Activated naive CD4-positive, alpha-beta T cell treated with anti-CD3 and anti-CD28 coated beads for 36 hours (primary cell): Measurements from ENCODE around the gene MEP1A. TPM values are rescaled to one million over a fixed set of nuclear protein-coding genes. Genes with fewer than 3 reads are reported as not detected.
"Not testable (repeated sequence)": the region's sequence is repeated elsewhere in the genome, so short reads cannot be mapped to it uniquely, and the experiment has no call there.

Experiments
- CTCF ChIA-PET: fragments of 350-600 bp; sonication (Branson Sonifier 250); formaldehyde crosslinking; loops from one replicate; lab custom pipeline; 2021; ENCODE audit warnings: antibody characterized with exemption; lab: Charles Lee
- DNase-seq: peaks from one replicate; pipeline ENCODE4 v3.0.0-alpha.2; 2020
- H3K27ac Mint-ChIP-seq: one replicate; pipeline ENCODE4 v1.8.0; 2021; ENCODE audit warnings: mild to moderate bottlenecking, mixed read lengths
- H3K27me3 Mint-ChIP-seq: one replicate; pipeline ENCODE4 v1.8.0; 2021; ENCODE audit warnings: low read depth, mixed read lengths
- H3K36me3 Mint-ChIP-seq: one replicate; pipeline ENCODE4 v1.8.0; 2021; ENCODE audit warnings: low read depth, mixed read lengths
- H3K4me1 Mint-ChIP-seq: one replicate; pipeline ENCODE4 v1.8.0; 2021; ENCODE audit warnings: low read depth, mixed read lengths
- H3K4me3 Mint-ChIP-seq: one replicate; pipeline ENCODE4 v1.8.0; 2021; ENCODE audit warnings: mild to moderate bottlenecking, moderate library complexity, mixed read lengths
- H3K9me3 Mint-ChIP-seq: one replicate; pipeline ENCODE4 v1.8.0; 2021; ENCODE audit warnings: mixed read lengths
- intact Hi-C: fragments of 100-400 bp; cut with micrococcal nuclease; formaldehyde crosslinking; loops from one replicate; pipeline ENCODE4 v1.15.1; 2023
- total RNA-seq, 2 experiments: library from RNA; stranded (reverse); gene quantifications; one replicate each; pipeline ENCODE4 v1.2.3, GENCODE V29; 2021

The MEP1A gene
- total RNA-seq, 2 experiments from 2014 or later = not detected

- no peaks in the 10 kb centered on the region for H3K9me3 Mint-ChIP-seq
- H3K27me3 Mint-ChIP-seq = peaks cover 10% of the 10 kb centered on the region
- H3K27ac Mint-ChIP-seq = no peak overlapping the region
- H3K36me3 Mint-ChIP-seq = no peaks in the 10 kb centered on the region
- no peak overlapping the region for H3K4me3 Mint-ChIP-seq
- CTCF ChIA-PET = no interaction called here
- intact Hi-C loops = no loop called here
- no peaks in the 10 kb centered on the region for H3K4me1 Mint-ChIP-seq
- DNase-seq = no peak
These were observed 34.0 kb upstream of the MEP1A start for GRCh38 chr6:46758960-46759753.

DNA sequence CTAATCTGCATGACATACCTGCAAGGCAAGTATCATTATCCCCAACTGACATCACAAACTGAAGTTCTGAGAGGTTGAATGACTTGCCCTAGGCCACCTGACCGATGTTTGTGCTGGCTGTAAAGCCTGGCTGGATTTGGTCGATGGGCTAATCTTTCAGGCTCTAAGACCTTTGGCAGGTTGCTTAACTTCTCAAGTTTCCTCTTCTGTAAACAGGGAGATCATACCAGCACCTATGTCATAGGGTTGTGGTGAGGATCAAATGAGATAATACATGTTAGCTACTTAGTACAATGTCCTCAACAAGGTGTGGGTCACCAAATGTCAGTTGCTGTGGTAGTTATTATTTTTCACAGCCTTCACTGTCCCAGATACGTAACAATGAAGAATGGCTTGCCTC, 32.3 kb upstream of the MEP1A start:
- H3K4me1 Mint-ChIP-seq = no peaks in the 10 kb centered on the region
- H3K27ac Mint-ChIP-seq = no peak overlapping the region
- DNase-seq = no peak
- CTCF ChIA-PET = interaction anchor here (0.6 kb wide), 1 partner anchor 95 kb away, joined by 3 read pairs; no protein-coding TSS in a partner anchor
- peaks cover 15% of the 10 kb centered on the region for H3K27me3 Mint-ChIP-seq
- H3K36me3 Mint-ChIP-seq = no peaks in the 10 kb centered on the region
- H3K9me3 Mint-ChIP-seq = no peaks in the 10 kb centered on the region
- H3K4me3 Mint-ChIP-seq = no peak overlapping the region
- intact Hi-C loops = no loop called here

DNA sequence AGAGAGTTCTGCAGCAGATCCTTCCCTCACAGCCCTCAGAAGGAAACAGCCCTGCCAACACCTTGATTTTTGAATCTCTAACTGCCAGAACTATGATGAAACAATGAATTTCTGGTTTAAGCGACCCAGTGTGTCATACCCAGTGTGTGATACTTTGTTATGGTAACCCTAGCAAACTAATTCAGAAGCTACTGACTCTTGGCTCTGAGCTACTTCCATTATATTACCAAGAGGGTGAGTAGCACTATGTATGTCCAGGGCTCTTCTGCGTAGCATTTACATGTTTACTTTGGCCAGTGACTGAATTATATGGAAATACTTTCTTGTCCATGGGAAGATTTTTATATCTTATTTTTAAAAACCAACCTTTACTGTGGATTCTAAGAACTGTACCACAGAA, 29.7 kb upstream of the MEP1A start:
- intact Hi-C loops = no loop called here
- Mint-ChIP-seq H3K27ac (no peak overlapping the region), H3K36me3 (no peaks in the 10 kb centered on the region), H3K27me3 (peaks cover 18% of the 10 kb centered on the region), H3K9me3 (no peaks in the 10 kb centered on the region), H3K4me1 (no peaks in the 10 kb centered on the region), H3K4me3 (no peak overlapping the region)
- DNase-seq = no peak
- CTCF ChIA-PET = no interaction called here

DNA sequence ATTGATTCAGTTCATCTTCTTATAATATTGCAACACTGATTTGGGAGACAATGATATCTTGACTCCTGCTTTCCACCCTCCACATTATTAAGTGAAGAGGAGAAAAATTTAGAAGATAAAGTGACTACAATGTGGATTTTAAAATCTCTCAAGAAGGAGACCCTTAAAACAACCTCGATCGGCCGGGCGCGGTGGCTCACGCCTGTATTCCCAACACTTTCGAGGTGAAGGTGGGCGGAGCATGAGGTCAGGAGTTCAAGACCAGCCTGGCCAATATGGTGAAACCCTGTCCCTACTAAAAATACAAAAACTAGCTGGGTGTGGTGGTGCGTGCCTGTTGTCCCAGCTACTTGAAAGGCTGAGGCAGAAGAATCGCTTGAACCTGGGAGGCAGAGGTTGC, 28.9 kb upstream of the MEP1A start:
- CTCF ChIA-PET = not testable (repeated sequence)

DNA sequence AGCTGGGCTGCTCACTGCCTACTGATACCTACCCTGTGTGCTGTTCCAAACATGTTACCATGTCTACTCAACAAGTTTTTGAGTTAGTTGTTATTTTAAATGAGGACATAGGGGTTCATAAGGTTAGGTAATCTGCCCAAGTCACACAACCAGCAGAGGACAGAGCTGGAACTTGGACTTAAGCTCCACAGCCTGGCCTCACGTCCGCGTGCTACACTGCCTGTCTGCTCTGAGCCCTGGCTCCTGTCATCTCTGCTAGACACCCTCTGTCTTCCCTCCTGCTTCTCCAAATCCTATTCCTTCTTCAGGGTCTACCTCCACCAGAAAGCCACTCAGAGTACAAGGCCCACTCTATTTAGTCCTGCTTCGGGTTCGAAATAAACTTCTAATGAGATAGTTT, 28.2 kb upstream of the MEP1A start:
- DNase-seq = no peak
- H3K9me3 Mint-ChIP-seq = no peaks in the 10 kb centered on the region
- H3K27ac Mint-ChIP-seq = no peak overlapping the region
- intact Hi-C loops = no loop called here
- H3K4me3 Mint-ChIP-seq = no peak overlapping the region
- CTCF ChIA-PET = no interaction called here
- H3K4me1 Mint-ChIP-seq = no peaks in the 10 kb centered on the region
- peaks cover 21% of the 10 kb centered on the region for H3K27me3 Mint-ChIP-seq
- no peaks in the 10 kb centered on the region for H3K36me3 Mint-ChIP-seq

More for the DNA sequence above, 28.9 kb upstream of the MEP1A start:
- H3K4me1 Mint-ChIP-seq, H3K9me3 Mint-ChIP-seq, H3K36me3 Mint-ChIP-seq, intact Hi-C loops, DNase-seq, H3K4me3 Mint-ChIP-seq, H3K27ac Mint-ChIP-seq: not testable (repeated sequence)
- peaks cover 21% of the 10 kb centered on the region for H3K27me3 Mint-ChIP-seq

GRCh38 chr6:46772016-46772415, 21.2 kb upstream of the MEP1A start:
- CTCF ChIA-PET = no interaction called here
- H3K27me3 Mint-ChIP-seq = peaks cover 15% of the 10 kb centered on the region

DNA sequence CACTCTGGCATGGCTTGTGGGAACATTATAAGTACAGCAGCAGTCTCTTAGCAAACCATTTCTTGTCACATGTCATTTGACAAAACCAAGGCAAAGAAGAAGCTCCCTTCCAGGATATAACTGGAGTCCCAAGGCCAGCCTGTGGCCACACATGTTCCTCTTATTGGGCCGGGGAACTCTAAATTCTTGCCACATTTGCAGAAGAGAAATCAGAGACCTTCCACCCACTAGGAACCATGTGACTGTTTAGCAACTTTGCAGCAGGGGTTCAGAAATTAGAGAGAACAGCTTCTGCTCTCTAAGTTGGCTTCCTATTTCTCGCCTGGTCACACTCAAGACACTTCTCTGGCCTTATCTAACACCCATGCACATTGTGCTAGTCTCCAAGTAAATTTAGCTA, 20.4 kb upstream of the MEP1A start:
- H3K9me3 Mint-ChIP-seq = no peaks in the 10 kb centered on the region
- DNase-seq = no peak
- no peaks in the 10 kb centered on the region for H3K36me3 Mint-ChIP-seq
- H3K4me3 Mint-ChIP-seq = no peak overlapping the region
- CTCF ChIA-PET = no interaction called here
- H3K27ac Mint-ChIP-seq = no peak overlapping the region
- peaks cover 14% of the 10 kb centered on the region for H3K27me3 Mint-ChIP-seq
- intact Hi-C loops = no loop called here
- no peaks in the 10 kb centered on the region for H3K4me1 Mint-ChIP-seq

More at GRCh38 chr6:46772016-46772415, 21.2 kb upstream of the MEP1A start:
- H3K27ac Mint-ChIP-seq = no peak overlapping the region
- DNase-seq = no peak
- intact Hi-C loops = no loop called here
- H3K36me3 Mint-ChIP-seq = no peaks in the 10 kb centered on the region
- H3K4me3 Mint-ChIP-seq = no peak overlapping the region
- H3K9me3 Mint-ChIP-seq = no peaks in the 10 kb centered on the region
- H3K4me1 Mint-ChIP-seq = no peaks in the 10 kb centered on the region

DNA sequence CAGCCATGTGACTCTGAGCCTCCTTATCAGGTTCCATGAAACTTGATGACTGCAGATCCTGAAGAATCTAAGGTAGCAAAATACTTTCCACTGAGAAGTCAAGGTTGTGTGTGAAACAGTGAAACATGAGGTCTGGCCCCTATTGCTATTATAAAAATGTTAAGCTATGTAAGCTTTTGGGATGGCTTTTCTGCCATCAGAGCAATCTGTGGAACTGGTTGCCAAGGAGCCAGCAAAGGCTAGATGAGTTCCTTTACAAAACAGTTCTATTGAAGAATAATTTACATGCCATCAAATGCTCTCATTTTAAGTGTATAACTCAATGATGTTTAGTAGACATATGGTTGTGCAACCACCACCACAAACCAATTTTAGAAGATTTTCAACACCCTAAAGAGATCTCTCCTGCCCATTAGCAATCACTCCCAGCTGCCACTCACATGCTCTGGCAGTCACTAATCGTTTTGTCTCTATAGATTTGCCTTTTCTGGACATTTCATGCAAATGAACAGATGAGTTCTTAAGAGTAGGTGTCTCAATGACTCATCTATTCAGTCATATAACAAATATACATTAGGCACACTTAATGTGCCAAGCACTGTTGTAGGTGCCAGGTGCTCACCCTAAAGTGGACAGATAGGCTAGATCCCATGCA, 19.9 kb upstream of the MEP1A start:
- Mint-ChIP-seq H3K4me3 (no peak overlapping the region), H3K4me1 (no peaks in the 10 kb centered on the region), H3K27me3 (peaks cover 12% of the 10 kb centered on the region), H3K27ac (no peak overlapping the region), H3K9me3 (no peaks in the 10 kb centered on the region), H3K36me3 (no peaks in the 10 kb centered on the region)
- DNase-seq = no peak
- CTCF ChIA-PET = no interaction called here
- intact Hi-C loops = no loop called here

GRCh38 chr6:46774736-46775135, 18.5 kb upstream of the MEP1A start:
- H3K27me3 Mint-ChIP-seq, DNase-seq, H3K4me1 Mint-ChIP-seq, CTCF ChIA-PET, intact Hi-C loops, H3K9me3 Mint-ChIP-seq, H3K4me3 Mint-ChIP-seq, H3K36me3 Mint-ChIP-seq, H3K27ac Mint-ChIP-seq: not testable (repeated sequence)

GRCh38 chr6:46776070-46776712, 17.0 kb upstream of the MEP1A start:
- intact Hi-C loops = no loop called here
- Mint-ChIP-seq H3K9me3 (no peaks in the 10 kb centered on the region), H3K36me3 (no peaks in the 10 kb centered on the region), H3K27ac (no peak overlapping the region), H3K27me3 (peaks cover 10% of the 10 kb centered on the region), H3K4me1 (no peaks in the 10 kb centered on the region), H3K4me3 (no peak overlapping the region)
- CTCF ChIA-PET = no interaction called here
- no peak for DNase-seq

DNA sequence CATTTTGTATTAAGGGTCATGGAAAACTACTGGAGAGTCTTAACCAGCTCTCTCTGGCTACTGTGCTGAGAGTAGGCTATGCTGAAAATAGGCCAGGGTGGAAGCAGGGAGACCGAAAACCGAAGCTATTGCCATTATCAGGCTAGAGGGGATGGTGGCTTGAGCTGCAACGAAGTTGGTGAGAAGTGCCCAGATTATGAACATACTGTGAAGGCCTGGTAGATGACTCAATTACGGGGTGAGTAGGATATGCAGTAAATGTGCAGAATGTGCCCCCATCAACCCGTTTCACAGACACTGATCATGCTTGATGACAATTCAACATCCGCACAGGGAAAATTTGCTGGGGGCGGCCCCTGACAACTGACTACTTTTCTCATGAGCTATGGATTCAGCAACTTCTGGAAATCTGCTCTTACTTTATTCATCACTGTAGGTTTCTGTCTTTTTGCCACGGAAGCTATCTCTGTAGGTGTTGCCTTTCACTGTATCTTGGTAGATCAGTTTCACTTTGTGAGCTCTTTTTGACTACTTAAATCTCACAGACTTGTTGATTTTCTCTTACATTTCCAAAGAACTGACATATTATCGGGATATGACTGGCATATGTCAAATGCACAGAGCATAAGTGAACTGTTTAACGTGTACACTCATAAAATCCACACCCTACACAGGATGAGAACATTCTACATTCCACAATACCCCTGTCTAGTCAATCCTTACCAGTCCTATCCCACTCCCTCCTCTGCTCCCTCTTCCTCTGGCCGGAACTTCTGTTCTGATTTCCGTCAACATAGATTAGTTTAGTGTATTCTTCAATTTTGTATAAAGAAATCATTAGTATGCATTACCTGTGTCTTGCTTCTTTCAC, 15.5 kb upstream of the MEP1A start:
- H3K27me3 Mint-ChIP-seq = peaks cover 9% of the 10 kb centered on the region
- no peaks in the 10 kb centered on the region for H3K9me3 Mint-ChIP-seq
- H3K4me3 Mint-ChIP-seq = no peak overlapping the region
- H3K4me1 Mint-ChIP-seq = no peaks in the 10 kb centered on the region
- no peaks in the 10 kb centered on the region for H3K36me3 Mint-ChIP-seq
- CTCF ChIA-PET = interaction anchor here (1.1 kb wide), 1 partner anchor 12 kb away, joined by 3 read pairs; no protein-coding TSS in a partner anchor
- intact Hi-C loops = no loop called here
- no peak overlapping the region for H3K27ac Mint-ChIP-seq
- DNase-seq = no peak
